H1 (cell line): ENCODE measurements around the gene SCNN1A. TPM values are rescaled to one million over a fixed set of nuclear protein-coding genes. Genes with fewer than 3 reads are reported as not detected.

Experiments used
- CTCF ChIA-PET: fragments of 300-600 bp; sonication (Branson Sonifier 250); formaldehyde crosslinking; loops from one replicate; lab custom pipeline; 2021; ENCODE audit not compliant: partially characterized antibody; lab: Charles Lee
- POLR2A ChIA-PET: fragments of 300-600 bp; sonication (Branson Sonifier 250); formaldehyde crosslinking; loops from one replicate; lab custom pipeline; 2021; ENCODE audit warnings: inconsistent platforms; ENCODE audit not compliant: partially characterized antibody; lab: Charles Lee
- DNase-seq, 2 experiments: peaks; one replicate each; pipeline versions ENCODE4 v3.0.0 to v3.0.0-alpha.2; 2010 to 2022; ENCODE audit warnings: low spot score in 2 of 2, low read depth in 1 of 2, mixed read lengths in 1 of 2
- FAIRE-seq: peaks from 2 replicates; lab custom pipeline; 2011; peaks lifted over from hg19 to GRCh38; lab: Jason Lieb, UNC
- H2AFZ ChIP-seq: 2 replicates; pipeline ENCODE4 v1.8.1; 2012; ENCODE audit warnings: low read length, inconsistent platforms
- H2AK5ac ChIP-seq: 2 replicates; pipeline ENCODE4 v1.6.1; 2013; ENCODE audit warnings: low read depth, low read length
- H2BK120ac ChIP-seq: replicated peaks from 2 replicates; pipeline ENCODE3; 2013; ENCODE audit warnings: low read depth, low read length, inconsistent platforms
- H2BK12ac ChIP-seq: 2 replicates; pipeline ENCODE4 v1.6.1; 2013; ENCODE audit warnings: low read depth, low read length
- H2BK15ac ChIP-seq: 2 replicates; pipeline ENCODE4 v1.6.1; 2013; ENCODE audit warnings: low read length
- H2BK20ac ChIP-seq: 2 replicates; pipeline ENCODE4 v1.6.1; 2013; ENCODE audit warnings: low read length
- H2BK5ac ChIP-seq: 2 replicates; pipeline ENCODE4 v1.6.1; 2013; ENCODE audit warnings: low read depth, low read length
- H3K14ac ChIP-seq: 2 replicates; pipeline ENCODE4 v1.6.1; 2013; ENCODE audit warnings: inconsistent platforms; ENCODE audit not compliant: insufficient read length
- H3K18ac ChIP-seq: 2 replicates; pipeline ENCODE4 v1.6.1; 2013; ENCODE audit warnings: low read length; ENCODE audit errors: extremely low read depth
- H3K23ac ChIP-seq: 2 replicates; pipeline ENCODE4 v1.6.1; 2013; ENCODE audit warnings: inconsistent platforms; ENCODE audit not compliant: insufficient read length
- H3K23me2 ChIP-seq: 2 replicates; pipeline ENCODE4 v1.6.1; 2013; ENCODE audit warnings: low read depth, low read length
- H3K27ac ChIP-seq: 2 replicates; pipeline ENCODE4 v1.6.1; 2011; ENCODE audit warnings: low read depth, low read length, inconsistent platforms
- H3K27me3 ChIP-seq, 4 experiments: replicated peaks in 1 of 4; 1 replicate in 1 of 4; 2 replicates in 3 of 4; pipeline versions ENCODE4 v1.6.1 to v1.8.1; 2011 to 2013; ENCODE audit warnings: low read length in 3 of 4, mild to moderate bottlenecking in 3 of 4, inconsistent platforms in 2 of 4, mixed read lengths in 2 of 4, moderate library complexity in 1 of 4; ENCODE audit not compliant: control insufficient read depth in 3 of 4, insufficient read depth in 3 of 4; ENCODE audit errors: extremely low read depth in 1 of 4
- H3K36me3 ChIP-seq, 4 experiments: 2 replicates each; pipeline versions ENCODE4 v1.6.1 to v1.8.1; 2011 to 2013; ENCODE audit warnings: mild to moderate bottlenecking in 4 of 4, low read length in 3 of 4, moderate library complexity in 2 of 4, control low read depth in 1 of 4, inconsistent platforms in 1 of 4; ENCODE audit not compliant: insufficient read depth in 4 of 4, control insufficient read depth in 2 of 4
- H3K4ac ChIP-seq: replicated peaks from 2 replicates; pipeline ENCODE3; 2013; ENCODE audit warnings: low read length, low read depth, mixed read lengths, inconsistent platforms; ENCODE audit not compliant: insufficient read length
- H3K4me1 ChIP-seq, 4 experiments: replicated peaks in 1 of 4; 1 replicate in 1 of 4; 2 replicates in 3 of 4; pipeline versions ENCODE4 v1.6.1 to v1.8.1; 2011 to 2013; ENCODE audit warnings: low read length in 3 of 4, inconsistent platforms in 2 of 4, mixed read lengths in 1 of 4; ENCODE audit not compliant: insufficient read depth in 4 of 4, control insufficient read depth in 3 of 4
- H3K4me2 ChIP-seq, 2 experiments: 2 replicates each; pipeline versions ENCODE4 v1.6.1 to v1.8.1; 2011 to 2013; ENCODE audit warnings: low read depth in 2 of 2, low read length in 2 of 2, control low read depth in 1 of 2, inconsistent platforms in 1 of 2, mild to moderate bottlenecking in 1 of 2; ENCODE audit not compliant: insufficient read depth in 1 of 2
- H3K4me3 ChIP-seq, 4 experiments: fragments of 200-600, 300-600 bp in 1 of 4; sonication (generic), shearing (Covaris generic), sonication (Bioruptor Twin) in 1 of 4; 2 replicates each; pipeline versions ENCODE4 v1.5.1 to v1.8.1; 2011 to 2016; ENCODE audit warnings: low read length in 4 of 4, low read depth in 3 of 4, control low read depth in 2 of 4, inconsistent platforms in 2 of 4, mild to moderate bottlenecking in 2 of 4, mixed read lengths in 1 of 4, moderate library complexity in 1 of 4; ENCODE audit not compliant: insufficient read depth in 2 of 4; ENCODE audit errors: extremely low read depth in 1 of 4
- H3K56ac ChIP-seq: replicated peaks from 2 replicates; pipeline ENCODE3; 2013; ENCODE audit warnings: low read depth, mild to moderate bottlenecking, mixed read lengths, low read length, inconsistent platforms; ENCODE audit not compliant: insufficient read length
- H3K79me1 ChIP-seq: 2 replicates; pipeline ENCODE4 v1.6.1; 2013; ENCODE audit warnings: low read depth, low read length, control low read depth
- H3K79me2 ChIP-seq, 2 experiments: 2 replicates each; pipeline versions ENCODE4 v1.6.1 to v1.8.1; 2012 to 2013; ENCODE audit warnings: low read length in 2 of 2, mild to moderate bottlenecking in 2 of 2, inconsistent platforms in 1 of 2; ENCODE audit not compliant: insufficient read depth in 2 of 2, control insufficient read depth in 1 of 2
- H3K9ac ChIP-seq, 4 experiments: replicated peaks in 1 of 4; 1 replicate in 1 of 4; 2 replicates in 3 of 4; pipeline versions ENCODE4 v1.6.1 to v1.8.1; 2011 to 2013; ENCODE audit warnings: low read depth in 3 of 4, low read length in 3 of 4, control low read depth in 2 of 4, mild to moderate bottlenecking in 2 of 4, moderate library complexity in 2 of 4, inconsistent platforms in 1 of 4; ENCODE audit errors: extremely low read depth in 1 of 4
- H3K9me3 ChIP-seq, 2 experiments: 2 replicates each; pipeline versions ENCODE4 v1.6.1 to v1.8.1; 2012 to 2013; ENCODE audit warnings: mild to moderate bottlenecking in 2 of 2, moderate library complexity in 2 of 2, control low read depth in 1 of 2, inconsistent platforms in 1 of 2, low read depth in 1 of 2, low read length in 1 of 2, mixed read lengths in 1 of 2; ENCODE audit not compliant: insufficient read depth in 2 of 2
- H4K20me1 ChIP-seq, 2 experiments: replicated peaks in 1 of 2; 2 replicates each; pipeline versions ENCODE3 to v1.8.1; 2011 to 2013; ENCODE audit warnings: inconsistent platforms in 2 of 2, low read length in 2 of 2, mild to moderate bottlenecking in 1 of 2; ENCODE audit not compliant: insufficient read depth in 2 of 2, control insufficient read depth in 1 of 2
- H4K5ac ChIP-seq: 2 replicates; pipeline ENCODE4 v1.6.1; 2013; ENCODE audit warnings: low read length, low read depth, mixed read lengths, inconsistent platforms; ENCODE audit not compliant: insufficient read length
- H4K8ac ChIP-seq: 2 replicates; pipeline ENCODE4 v1.8.0; 2013; ENCODE audit warnings: mild to moderate bottlenecking, moderate library complexity, low read length, inconsistent platforms; ENCODE audit not compliant: insufficient read depth; ENCODE audit errors: extremely low read depth
- H4K91ac ChIP-seq: replicated peaks from 2 replicates; pipeline ENCODE3; 2013; ENCODE audit warnings: low read length, mixed read lengths, inconsistent platforms; ENCODE audit not compliant: insufficient read length
- BRCA1 ChIP-seq: IDR thresholded peaks from 2 replicates; pipeline ENCODE4 v1.6.1; 2012; ENCODE audit warnings: low read depth, low read length, improper control_type of control experiment
- CBX5 ChIP-seq: fragments of 300-800, 300-1000 bp; sonication (generic); IDR thresholded peaks from 2 replicates; pipeline ENCODE4 v1.7.1; 2016; ENCODE audit warnings: antibody characterized with exemption, low read length, low read depth
- CBX8 ChIP-seq: fragments of 300-800, 300-1000 bp; sonication (generic); IDR thresholded peaks from 2 replicates; pipeline ENCODE4 v1.7.1; 2016; ENCODE audit warnings: low read depth, low read length, borderline replicate concordance
- CHD1 ChIP-seq: IDR thresholded peaks from 2 replicates; pipeline ENCODE4 v1.6.1; 2012; ENCODE audit warnings: low read depth, low read length, improper control_type of control experiment
- HDAC2 ChIP-seq, 2 experiments: fragments of 300-600 bp in 1 of 2; sonication (generic) in 1 of 2; IDR thresholded peaks; 2 replicates each; pipeline ENCODE4 v1.6.1; 2011 to 2012; ENCODE audit warnings: low read depth in 2 of 2, low read length in 2 of 2, mild to moderate bottlenecking in 2 of 2, moderate library complexity in 2 of 2, borderline replicate concordance in 1 of 2, inconsistent platforms in 1 of 2
- NANOG ChIP-seq: IDR thresholded peaks from 2 replicates; pipeline ENCODE4 v1.6.1; 2011; ENCODE audit warnings: low read length, low read depth, mild to moderate bottlenecking, inconsistent platforms; ENCODE audit not compliant: insufficient read depth, poor library complexity, severe bottlenecking
- PHF8 ChIP-seq: fragments of 200-600 bp; sonication (generic); conservative IDR thresholded peaks from 2 replicates; pipeline ENCODE4 v1.7.1; 2012; ENCODE audit warnings: low read depth, mild to moderate bottlenecking, inconsistent platforms, low read length, moderate library complexity
- RBBP5 ChIP-seq: IDR thresholded peaks from 2 replicates; pipeline ENCODE4 v1.7.1; 2012; ENCODE audit warnings: low read depth, mild to moderate bottlenecking, inconsistent platforms, low read length, moderate library complexity, borderline replicate concordance
- RNF2 ChIP-seq: fragments of 200-900, 300-1000 bp; sonication (generic); IDR thresholded peaks from 2 replicates; pipeline ENCODE4 v1.7.1; 2016; ENCODE audit warnings: borderline replicate concordance, low read depth, mild to moderate bottlenecking, antibody characterized with exemption, low read length; ENCODE audit not compliant: poor library complexity, severe bottlenecking; ENCODE audit errors: missing control alignments
- SIX5 ChIP-seq: IDR thresholded peaks from 2 replicates; pipeline ENCODE4 v1.6.1; 2011; ENCODE audit warnings: mild to moderate bottlenecking, low read depth, low read length
- YY1 ChIP-seq: IDR thresholded peaks from 2 replicates; pipeline ENCODE4 v1.6.1; 2011; ENCODE audit warnings: low read depth, mild to moderate bottlenecking, low read length
- WGBS, 2 experiments: shearing (Covaris generic) in 1 of 2; methylation state at CpG; one replicate each; pipeline versions ENCODE4 v1.1.6 to v1.1.7; 2013 to 2015; ENCODE audit warnings: low lambda C conversion rate in 2 of 2, mixed read lengths in 2 of 2, inconsistent platforms in 1 of 2, low coverage in 1 of 2, missing lambda C conversion rate in 1 of 2; ENCODE audit not compliant: insufficient replicate concordance in 2 of 2, insufficient coverage in 1 of 2, insufficient read length in 1 of 2; ENCODE audit errors: extremely low coverage in 1 of 2, missing lambda C conversion rate in 1 of 2; 5-methylcytosine and 5-hydroxymethylcytosine counted together
- polyA plus RNA-seq, 7 experiments: library from polyadenylated mRNA; depleted of rRNA in 3 of 7; stranded (reverse) in 5 of 7; unstranded in 2 of 7; fragments of >200 nt in 5 of 7; fragments of 200-250 nt in 2 of 7; gene quantifications; 1 replicate in 5 of 7; 2 replicates in 1 of 7; 4 replicates in 1 of 7; pipeline versions ENCODE4 v1.2.1 to v1.2.3, GENCODE V29; 2011 to 2013; ENCODE audit warnings: missing spikeins in 2 of 7, mixed read lengths in 2 of 7
- total RNA-seq: library from RNA; stranded (reverse); fragmentation: NEBNext Ultra II Directional; extraction: Animal tissue kit (Norgen Biotek cat#: 25700); gene quantifications from 2 replicates; pipeline ENCODE4 v1.2.1, GENCODE V29; 2021

Gene SCNN1A
- total and polyA plus RNA-seq, 2 of the 8 experiments (the other 6 are each of a cell fraction or from before 2014, with no cell fraction given), result 85.5 to 156 TPM

DNA sequence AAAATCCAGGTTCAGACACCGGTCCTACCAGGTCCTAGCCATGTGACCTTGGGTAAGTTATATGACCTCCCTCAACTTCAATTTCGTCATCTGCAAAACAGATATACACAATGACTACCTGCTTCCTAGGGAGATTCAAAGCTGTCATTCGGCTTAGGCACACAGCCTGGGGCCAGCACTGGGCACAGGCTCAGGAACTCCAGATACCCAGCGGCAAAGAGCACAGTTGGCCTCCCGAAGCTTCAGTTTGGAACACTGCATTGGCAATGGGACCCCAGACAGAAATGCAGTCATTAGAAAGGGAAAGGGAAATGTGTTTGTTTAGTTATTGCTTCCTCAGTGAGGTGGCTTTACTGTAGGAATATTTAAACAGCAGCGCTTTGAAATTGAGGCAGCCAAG, 53.5 kb downstream of the SCNN1A start:
- H2BK15ac ChIP-seq, result 0 out of 2 replicates have a peak overlapping the region, but pooled peaks have one; percentile 88
- peak overlapping the region; percentile 91; the same call in 1 of the 2 replicates for H2BK5ac ChIP-seq
- H3K23me2 ChIP-seq, result peaks cover 4% of the 10 kb centered on the region; the same call in 1 of the 2 replicates
- no peak overlapping the region for H3K56ac ChIP-seq
- peak overlapping the region; percentile 99 for H2BK20ac ChIP-seq
- DNase-seq, result no peak
- H3K79me1 ChIP-seq, result peaks cover 3% of the 10 kb centered on the region
- no peak overlapping the region for H3K9ac ChIP-seq
- ChIA-PET CTCF (interaction anchor here (1.3 to 2.6 kb wide), 6 partner anchors 16 to 257 kb away, joined by 3 to 14 read pairs (median 5); partner anchors contain the start of gene TAPBPL), POLR2A (interaction anchor here (0.8 to 16.0 kb wide), 8 partner anchors 8 to 70 kb away, joined by 3 to 214 read pairs (median 6); partner anchors contain the start of genes SCNN1A and TNFRSF1A)
- H3K27ac ChIP-seq, result peak overlapping the region; percentile 48; the same call in 1 of the 2 replicates
- no peak overlapping the region for H3K4me3 ChIP-seq
- no peaks in the 10 kb centered on the region for H3K27me3 ChIP-seq
- no peaks in the 10 kb centered on the region for H3K79me2 ChIP-seq
- H4K91ac ChIP-seq, result peak overlapping the region; percentile 7
- H2BK120ac ChIP-seq, result peak overlapping the region; percentile 67
- no peaks in the 10 kb centered on the region for H3K9me3 ChIP-seq
- H3K18ac ChIP-seq, result peak overlapping the region; percentile 64
- peak overlapping the region; percentile 41 to 68; a peak in 3 of 4 replicates for H3K4me2 ChIP-seq
- H2BK12ac ChIP-seq, result peak overlapping the region; percentile 99
- no peaks in the 10 kb centered on the region for H4K20me1 ChIP-seq
- peaks cover 13 to 37% (median 32%) of the 10 kb centered on the region in 4 experiments for H3K4me1 ChIP-seq
- H4K5ac ChIP-seq, result peak overlapping the region; percentile 80
- no peak for FAIRE-seq
- H2AFZ ChIP-seq, result no peak overlapping the region
- peak overlapping the region; percentile 100 for H2AK5ac ChIP-seq
- H3K36me3 ChIP-seq, result peaks cover 5 to 32% (median 11%) of the 10 kb centered on the region in 4 experiments; a peak in 7 of 8 replicates
- 84% methylated on average over 6 of the region's 6 CpGs; no CpG with 5 or more reads in 1 of the 2 experiments for WGBS, 2 experiments
- peak overlapping the region; percentile 15 for H3K23ac ChIP-seq
- no peak overlapping the region for H4K8ac ChIP-seq
- no peak overlapping the region for H3K4ac ChIP-seq
- H3K14ac ChIP-seq, result no peak overlapping the region
- TF ChIP-seq BRCA1 (no peak), CBX5 (no peak), YY1 (no peak), RNF2 (no peak), NANOG (no peak), PHF8 (no peak), CBX8 (no peak), CHD1 (no peak), HDAC2 (IDR thresholded peaks at IDR 0.05; ENCODE audit: borderline replicate concordance in 1 of 2, low read depth in 2 of 2, low read length in 2 of 2) (no peak), RBBP5 (no peak), SIX5 (no peak)
